Measurements from ENCODE around the gene POLR2F.

DNA sequence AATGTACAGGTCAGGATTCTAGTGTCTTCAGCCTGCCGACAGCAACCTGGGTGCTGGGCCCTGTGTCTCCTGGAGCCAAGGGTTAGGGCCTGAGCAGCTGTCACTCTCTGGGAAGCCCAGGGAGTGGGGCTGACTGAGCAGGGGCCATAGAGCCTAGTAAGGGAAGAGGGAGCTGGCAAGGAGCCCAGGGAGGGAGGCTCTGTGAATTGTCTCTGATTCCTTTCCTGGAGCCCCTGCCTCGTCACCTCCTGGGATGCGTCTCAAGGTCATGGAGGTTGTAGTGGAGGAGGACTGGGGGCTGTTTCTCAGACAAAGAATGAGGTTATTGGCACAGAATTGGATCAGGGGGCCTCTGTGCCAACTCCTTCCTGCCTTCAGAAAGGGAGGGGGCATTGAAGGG is 19.0 kb downstream of the POLR2F start:
- TF ChIP-seq EP300 (IDR thresholded peaks at IDR 0.05), result no peak
- TF ChIP-seq, protein P1, sequence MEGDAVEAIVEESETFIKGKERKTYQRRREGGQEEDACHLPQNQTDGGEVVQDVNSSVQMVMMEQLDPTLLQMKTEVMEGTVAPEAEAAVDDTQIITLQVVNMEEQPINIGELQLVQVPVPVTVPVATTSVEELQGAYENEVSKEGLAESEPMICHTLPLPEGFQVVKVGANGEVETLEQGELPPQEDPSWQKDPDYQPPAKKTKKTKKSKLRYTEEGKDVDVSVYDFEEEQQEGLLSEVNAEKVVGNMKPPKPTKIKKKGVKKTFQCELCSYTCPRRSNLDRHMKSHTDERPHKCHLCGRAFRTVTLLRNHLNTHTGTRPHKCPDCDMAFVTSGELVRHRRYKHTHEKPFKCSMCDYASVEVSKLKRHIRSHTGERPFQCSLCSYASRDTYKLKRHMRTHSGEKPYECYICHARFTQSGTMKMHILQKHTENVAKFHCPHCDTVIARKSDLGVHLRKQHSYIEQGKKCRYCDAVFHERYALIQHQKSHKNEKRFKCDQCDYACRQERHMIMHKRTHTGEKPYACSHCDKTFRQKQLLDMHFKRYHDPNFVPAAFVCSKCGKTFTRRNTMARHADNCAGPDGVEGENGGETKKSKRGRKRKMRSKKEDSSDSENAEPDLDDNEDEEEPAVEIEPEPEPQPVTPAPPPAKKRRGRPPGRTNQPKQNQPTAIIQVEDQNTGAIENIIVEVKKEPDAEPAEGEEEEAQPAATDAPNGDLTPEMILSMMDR (IDR thresholded peaks at IDR 0.05), result no peak
